Renal pelvis (tissue), 12 donors: ENCODE measurements around the gene FLNB. TPM values are rescaled to one million over a fixed set of nuclear protein-coding genes. Genes with fewer than 3 reads are reported as not detected.

ENCODE experiments used
- DNase-seq: peaks from one replicate; pipeline ENCODE4 v3.0.0-alpha.2; 2013
- long read RNA-seq, 16 experiments: transcript quantifications; one replicate each; lab custom pipeline, GENCODE V29; 2026
- polyA plus RNA-seq, 3 donors: library from polyadenylated mRNA; unstranded; fragments of 120-200 nt; gene quantifications; one replicate each; pipeline ENCODE4 v1.2.1, GENCODE V29; 2013; ENCODE audit not compliant: insufficient read length in 3 of 3

FLNB gene, protein sequence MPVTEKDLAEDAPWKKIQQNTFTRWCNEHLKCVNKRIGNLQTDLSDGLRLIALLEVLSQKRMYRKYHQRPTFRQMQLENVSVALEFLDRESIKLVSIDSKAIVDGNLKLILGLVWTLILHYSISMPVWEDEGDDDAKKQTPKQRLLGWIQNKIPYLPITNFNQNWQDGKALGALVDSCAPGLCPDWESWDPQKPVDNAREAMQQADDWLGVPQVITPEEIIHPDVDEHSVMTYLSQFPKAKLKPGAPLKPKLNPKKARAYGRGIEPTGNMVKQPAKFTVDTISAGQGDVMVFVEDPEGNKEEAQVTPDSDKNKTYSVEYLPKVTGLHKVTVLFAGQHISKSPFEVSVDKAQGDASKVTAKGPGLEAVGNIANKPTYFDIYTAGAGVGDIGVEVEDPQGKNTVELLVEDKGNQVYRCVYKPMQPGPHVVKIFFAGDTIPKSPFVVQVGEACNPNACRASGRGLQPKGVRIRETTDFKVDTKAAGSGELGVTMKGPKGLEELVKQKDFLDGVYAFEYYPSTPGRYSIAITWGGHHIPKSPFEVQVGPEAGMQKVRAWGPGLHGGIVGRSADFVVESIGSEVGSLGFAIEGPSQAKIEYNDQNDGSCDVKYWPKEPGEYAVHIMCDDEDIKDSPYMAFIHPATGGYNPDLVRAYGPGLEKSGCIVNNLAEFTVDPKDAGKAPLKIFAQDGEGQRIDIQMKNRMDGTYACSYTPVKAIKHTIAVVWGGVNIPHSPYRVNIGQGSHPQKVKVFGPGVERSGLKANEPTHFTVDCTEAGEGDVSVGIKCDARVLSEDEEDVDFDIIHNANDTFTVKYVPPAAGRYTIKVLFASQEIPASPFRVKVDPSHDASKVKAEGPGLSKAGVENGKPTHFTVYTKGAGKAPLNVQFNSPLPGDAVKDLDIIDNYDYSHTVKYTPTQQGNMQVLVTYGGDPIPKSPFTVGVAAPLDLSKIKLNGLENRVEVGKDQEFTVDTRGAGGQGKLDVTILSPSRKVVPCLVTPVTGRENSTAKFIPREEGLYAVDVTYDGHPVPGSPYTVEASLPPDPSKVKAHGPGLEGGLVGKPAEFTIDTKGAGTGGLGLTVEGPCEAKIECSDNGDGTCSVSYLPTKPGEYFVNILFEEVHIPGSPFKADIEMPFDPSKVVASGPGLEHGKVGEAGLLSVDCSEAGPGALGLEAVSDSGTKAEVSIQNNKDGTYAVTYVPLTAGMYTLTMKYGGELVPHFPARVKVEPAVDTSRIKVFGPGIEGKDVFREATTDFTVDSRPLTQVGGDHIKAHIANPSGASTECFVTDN (N-terminal part only)
- 100 to 1,000 TPM; 174 to 181 (median 181) TPM for polyA plus RNA-seq
- long read RNA-seq, donor 1, partial matches to known transcripts: 9 of 9 reads
- long read RNA-seq, donor 1, other reads (novel, unspliced or antisense): 0 of 9 reads
- long read RNA-seq, donor 2, full-length matches to known transcripts: 2 of 14 reads
- long read RNA-seq, donor 2, partial matches to known transcripts: 12 of 14 reads
- long read RNA-seq, donor 2, other reads (novel, unspliced or antisense): 0 of 14 reads
- long read RNA-seq, donor 3, partial matches to known transcripts: 5 of 6 reads
- long read RNA-seq, donor 3, other reads (novel, unspliced or antisense): 0 of 6 reads
- long read RNA-seq, donor 4, full-length matches to known transcripts: 3 of 3 reads
- long read RNA-seq, donor 4, partial matches to known transcripts: 0 of 3 reads
- long read RNA-seq, donor 4, other reads (novel, unspliced or antisense): 0 of 3 reads
- long read RNA-seq, donor 5, partial matches to known transcripts: 27 of 27 reads
- long read RNA-seq, donor 5, other reads (novel, unspliced or antisense): 0 of 27 reads
- long read RNA-seq, donor 6, partial matches to known transcripts: 79 of 79 reads
- long read RNA-seq, donor 6, other reads (novel, unspliced or antisense): 0 of 79 reads
- long read RNA-seq, donor 7, partial matches to known transcripts: 12 of 12 reads
- long read RNA-seq, donor 7, other reads (novel, unspliced or antisense): 0 of 12 reads
- long read RNA-seq, donor 8, partial matches to known transcripts: 12 of 13 reads
- long read RNA-seq, donor 8, other reads (novel, unspliced or antisense): 0 of 13 reads
- long read RNA-seq, donor 9, full-length matches to known transcripts: 2 of 18 reads
- long read RNA-seq, donor 9, partial matches to known transcripts: 16 of 18 reads
- long read RNA-seq, donor 9, other reads (novel, unspliced or antisense): 0 of 18 reads
- long read RNA-seq, donor 10, partial matches to known transcripts: 12 of 13 reads
- long read RNA-seq, donor 10, other reads (novel, unspliced or antisense): 0 of 13 reads
- long read RNA-seq, donor 11: 0 reads
- long read RNA-seq, donor 12, full-length matches to known transcripts: 2 of 25 reads
- long read RNA-seq, donor 12, partial matches to known transcripts: 23 of 25 reads
- long read RNA-seq, donor 12, other reads (novel, unspliced or antisense): 0 of 25 reads
- long read RNA-seq, donor 13: 0 reads
- long read RNA-seq, donor 14: 0 reads
- long read RNA-seq, donor 15, full-length matches to known transcripts: 3 of 41 reads
- long read RNA-seq, donor 15, partial matches to known transcripts: 38 of 41 reads
- long read RNA-seq, donor 15, other reads (novel, unspliced or antisense): 0 of 41 reads
- long read RNA-seq, donor 16, full-length matches to known transcripts: 2 of 105 reads
- long read RNA-seq, donor 16, partial matches to known transcripts: 103 of 105 reads
- long read RNA-seq, donor 16, other reads (novel, unspliced or antisense): 0 of 105 reads

DNA sequence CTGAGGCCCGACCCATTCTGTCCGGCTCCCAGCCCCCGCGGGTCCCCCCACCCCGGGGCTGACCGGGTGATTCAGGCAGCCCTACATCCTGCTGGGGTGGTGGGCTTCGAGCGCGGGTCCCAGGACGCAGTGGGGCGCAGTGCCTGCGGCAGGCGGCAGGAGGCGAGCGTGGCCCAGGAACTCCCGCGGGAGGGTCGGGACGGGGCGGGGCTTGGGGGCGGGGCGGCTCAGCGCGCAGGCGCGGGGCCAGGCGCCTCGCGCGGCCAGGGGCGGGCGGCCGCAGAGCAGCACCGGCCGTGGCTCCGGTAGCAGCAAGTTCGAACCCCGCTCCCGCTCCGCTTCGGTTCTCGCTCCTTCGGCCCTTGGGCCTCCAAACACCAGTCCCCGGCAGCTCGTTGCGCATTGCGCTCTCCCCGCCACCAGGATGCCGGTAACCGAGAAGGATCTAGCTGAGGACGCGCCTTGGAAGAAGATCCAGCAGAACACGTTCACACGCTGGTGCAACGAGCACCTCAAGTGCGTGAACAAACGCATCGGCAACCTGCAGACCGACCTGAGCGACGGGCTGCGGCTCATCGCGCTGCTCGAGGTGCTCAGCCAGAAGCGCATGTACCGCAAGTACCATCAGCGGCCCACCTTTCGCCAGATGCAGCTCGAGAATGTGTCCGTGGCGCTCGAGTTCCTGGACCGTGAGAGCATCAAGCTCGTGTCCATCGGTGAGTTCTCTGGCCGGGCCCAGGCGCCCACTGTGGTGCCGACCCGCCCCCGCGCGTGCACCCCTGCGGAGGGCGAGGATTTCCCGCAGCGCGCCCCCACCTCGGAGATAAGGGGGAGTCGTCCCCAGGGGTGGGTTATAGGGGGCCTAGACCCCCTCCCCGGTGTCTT is at the start of gene FLNB:
Gene FLNB (plus strand): TSS at position 282 of the 885 bp plus-strand sequence. CDS start 143 bp downstream, at position 425.
- peak; percentile 65 for DNase-seq

DNA sequence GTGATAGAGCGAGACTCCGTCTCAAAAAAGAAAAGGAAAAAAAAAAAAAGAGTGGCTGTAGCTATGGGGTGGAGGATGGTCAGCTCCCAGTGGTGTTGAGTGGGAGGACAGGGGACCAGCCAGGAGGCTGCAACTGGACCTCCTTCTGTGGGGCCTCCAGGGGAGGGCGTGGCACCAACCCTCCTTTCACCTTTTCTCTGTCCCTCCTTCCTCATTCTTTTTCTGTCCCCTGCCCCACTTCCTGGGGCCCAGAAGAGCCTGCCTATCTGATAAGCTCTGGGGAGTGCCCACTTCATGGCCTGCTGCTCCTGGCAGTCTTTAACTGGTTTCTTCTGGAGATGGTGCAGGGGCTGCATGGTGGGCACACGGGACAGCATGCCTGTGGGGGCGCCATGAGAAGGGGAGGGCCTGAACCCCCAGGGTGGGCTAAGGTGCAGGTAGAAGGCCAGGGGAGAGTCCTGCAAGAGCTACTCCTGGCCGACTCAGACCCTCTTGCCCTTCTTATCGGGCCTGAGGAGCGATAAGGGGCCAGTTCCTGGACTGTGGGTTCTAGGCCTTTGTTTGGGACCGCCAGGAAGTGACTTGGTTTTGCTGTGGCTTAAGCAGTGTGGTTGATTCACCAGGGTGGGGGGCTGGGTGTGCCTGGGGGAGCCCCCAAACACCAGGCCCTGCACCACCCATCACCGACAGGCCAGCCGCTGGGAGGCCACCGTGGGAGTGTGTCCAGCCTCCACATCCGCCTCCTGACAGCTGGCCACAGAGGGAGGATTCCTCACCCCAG is 49.4 kb upstream of the FLNB start:
- DNase-seq: no peak

DNA sequence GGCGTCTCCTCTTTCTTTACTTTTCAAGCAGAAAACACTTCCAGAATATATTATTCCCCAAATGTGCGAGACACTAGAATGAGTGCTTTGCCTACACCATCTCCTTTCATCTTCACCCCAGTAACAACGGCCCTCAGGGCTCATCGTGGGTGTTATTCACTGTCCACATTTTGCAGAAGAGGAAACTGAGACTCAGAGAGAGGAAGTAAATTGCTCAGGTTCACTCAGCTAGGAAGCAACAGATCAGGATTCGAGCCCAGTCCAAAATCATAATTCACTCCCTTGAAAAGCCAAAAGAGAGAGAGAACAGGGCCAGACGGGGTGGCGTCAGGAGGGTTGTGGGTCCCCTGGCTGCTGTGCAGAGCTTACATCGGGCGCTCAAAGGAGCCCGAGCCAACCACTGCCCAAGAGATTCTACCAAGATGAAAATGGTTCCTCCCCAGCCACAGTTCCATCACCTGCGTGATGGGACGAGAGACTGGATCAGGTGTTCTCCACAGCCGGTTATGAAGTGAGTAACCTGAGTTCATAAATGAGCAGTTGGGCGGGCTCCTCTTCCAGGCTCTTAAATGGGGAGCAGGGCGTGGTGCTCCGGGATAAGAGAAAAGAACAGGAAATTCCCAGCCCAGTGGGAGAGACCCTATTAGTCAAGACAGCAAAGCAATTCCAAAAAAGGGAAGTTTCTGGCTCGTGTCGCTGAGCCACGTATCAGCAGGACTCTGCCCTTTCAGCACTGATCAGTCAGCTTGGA is 48.6 kb upstream of the FLNB start:
- no peak for DNase-seq

DNA sequence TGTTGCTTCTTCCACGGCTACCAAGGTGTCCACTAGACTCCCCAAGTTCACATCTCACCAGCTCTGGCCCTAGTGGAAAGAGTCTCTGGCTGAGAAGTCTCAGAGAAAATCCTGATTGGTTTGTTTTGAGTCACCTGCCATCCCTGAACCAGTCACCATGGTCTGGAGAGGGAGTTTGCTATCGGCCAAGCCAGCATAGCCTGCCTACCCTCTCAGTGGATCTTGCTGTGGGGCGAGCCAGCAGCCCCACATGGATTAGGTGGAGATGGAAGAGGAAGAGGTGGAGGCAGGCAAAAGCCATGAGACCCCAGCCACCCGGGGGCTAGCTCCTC is 48.1 kb upstream of the FLNB start:
- DNase-seq: no peak

DNA sequence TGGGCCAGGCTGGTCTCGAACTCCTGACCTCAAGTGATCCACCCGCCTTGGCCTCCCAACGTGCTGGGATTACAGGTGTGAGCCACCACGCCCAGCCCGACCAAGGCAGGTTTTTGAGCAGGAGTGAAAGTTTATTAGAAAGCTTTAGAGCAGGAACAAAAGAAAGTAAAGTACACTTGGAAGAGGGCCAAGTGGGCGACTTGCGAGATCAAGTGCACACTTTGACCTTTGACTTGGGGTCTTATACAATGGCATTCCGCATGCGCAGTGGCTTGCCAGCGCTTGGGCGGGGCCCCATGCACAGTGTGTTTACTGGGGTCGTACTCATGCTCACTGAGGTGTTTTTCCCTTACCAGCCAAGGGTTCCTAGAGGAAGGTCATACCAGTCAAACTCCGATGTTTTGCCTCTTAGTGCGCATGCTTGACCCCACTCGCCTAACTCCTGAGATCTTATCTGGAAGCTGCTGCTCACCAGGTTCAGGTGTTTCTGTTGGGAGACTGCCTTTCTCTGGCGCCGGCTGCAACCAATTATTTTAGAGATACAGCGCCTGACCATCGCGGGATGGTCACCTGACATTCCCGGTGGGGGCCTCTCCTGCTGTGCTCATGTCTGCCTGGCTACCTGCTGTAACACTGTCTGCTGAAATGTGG is 46.9 kb upstream of the FLNB start:
- DNase-seq: no peak

DNA sequence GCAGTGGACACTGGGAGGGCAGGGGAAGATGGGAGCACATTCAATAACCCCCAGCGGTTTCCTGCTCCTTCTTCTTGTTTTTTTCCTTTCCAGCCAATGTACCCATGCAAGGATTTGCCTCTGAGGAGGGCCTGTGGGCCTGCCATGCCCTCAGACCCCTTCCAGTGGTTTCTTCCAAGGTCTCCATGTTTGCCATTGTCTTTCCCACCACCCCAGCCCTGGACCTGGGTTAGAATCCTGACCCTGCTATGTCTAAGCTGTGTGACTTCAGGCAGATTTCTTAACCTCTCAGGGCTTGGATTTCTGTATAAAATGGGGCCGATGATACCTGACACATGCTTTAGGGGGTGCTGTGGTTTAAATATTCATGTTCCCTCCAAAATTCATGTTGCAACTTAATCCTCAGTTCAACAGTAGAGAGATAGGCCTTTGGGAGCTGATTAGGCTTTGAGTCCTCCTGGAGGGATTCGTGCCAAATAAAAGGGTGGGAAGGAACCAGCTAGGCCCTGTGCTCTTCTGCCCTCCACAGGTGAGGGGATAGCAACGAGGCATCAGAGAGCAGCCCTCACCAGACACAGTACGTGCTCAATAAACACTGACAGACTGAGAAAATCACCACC is 46.3 kb upstream of the FLNB start:
- no peak for DNase-seq

DNA sequence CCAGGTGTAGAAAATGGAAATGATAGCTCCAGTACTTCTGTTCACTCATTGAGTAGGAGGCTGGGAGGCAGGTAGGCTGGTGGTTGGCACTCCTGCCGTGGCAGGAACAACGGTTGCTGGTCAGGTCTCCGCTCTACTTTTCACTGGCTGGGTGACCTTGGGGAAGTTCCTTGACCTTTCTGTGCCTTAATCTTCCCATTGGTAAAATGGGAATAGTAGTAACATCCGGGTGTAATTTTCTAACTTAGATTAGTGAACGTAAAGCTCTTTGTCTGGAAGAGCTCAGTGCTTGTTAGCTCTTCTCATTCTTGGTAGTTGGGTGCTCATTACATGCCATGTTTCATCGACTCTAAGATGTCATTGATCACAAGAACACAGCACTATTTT is 45.8 kb upstream of the FLNB start:
- DNase-seq: no peak

DNA sequence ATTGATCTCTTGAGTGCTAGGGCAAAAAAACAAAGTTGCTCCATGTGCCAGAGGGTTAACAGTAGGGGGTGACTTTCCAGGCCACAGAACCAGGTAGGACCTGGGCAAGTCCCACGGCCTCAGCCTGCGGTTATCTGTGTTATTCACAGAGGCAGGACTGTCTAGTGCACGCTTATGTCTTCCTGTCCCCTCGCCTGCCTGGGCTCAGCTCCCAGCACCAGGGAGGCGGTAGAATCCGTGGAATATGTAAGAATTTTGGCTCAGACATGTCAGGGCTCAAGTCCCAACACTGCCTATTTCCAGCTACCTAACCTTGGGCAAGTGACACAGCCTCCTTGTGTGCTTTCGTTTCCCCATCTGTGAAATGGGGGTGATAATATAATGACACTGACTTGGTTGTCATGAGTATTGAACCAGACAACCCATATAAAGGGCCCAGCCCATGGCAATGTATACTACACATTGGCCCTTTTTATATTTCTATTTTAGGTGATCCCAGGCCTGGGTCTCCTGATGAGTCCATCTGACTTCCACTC is 44.3 kb upstream of the FLNB start:
- DNase-seq: no peak

DNA sequence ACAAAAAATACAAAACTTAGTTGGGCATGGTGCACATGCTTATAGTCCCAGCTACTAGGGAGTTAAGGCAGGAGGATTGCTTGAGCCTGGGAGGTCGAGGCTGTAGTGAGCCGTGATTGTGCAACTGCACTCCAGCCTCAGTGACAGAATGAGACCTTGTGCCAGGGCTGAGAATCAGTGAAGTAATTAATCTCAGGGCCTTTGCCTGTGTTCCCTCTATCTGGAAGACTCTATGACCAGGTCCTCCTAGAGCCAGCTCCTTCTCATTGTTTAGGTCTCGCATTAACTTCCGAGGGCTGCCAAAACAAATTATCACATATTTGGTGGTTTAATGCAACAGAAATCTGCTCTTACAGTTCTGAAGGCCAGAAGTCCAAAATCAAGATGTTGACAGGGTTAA is 41.4 kb upstream of the FLNB start:
- no peak for DNase-seq

DNA sequence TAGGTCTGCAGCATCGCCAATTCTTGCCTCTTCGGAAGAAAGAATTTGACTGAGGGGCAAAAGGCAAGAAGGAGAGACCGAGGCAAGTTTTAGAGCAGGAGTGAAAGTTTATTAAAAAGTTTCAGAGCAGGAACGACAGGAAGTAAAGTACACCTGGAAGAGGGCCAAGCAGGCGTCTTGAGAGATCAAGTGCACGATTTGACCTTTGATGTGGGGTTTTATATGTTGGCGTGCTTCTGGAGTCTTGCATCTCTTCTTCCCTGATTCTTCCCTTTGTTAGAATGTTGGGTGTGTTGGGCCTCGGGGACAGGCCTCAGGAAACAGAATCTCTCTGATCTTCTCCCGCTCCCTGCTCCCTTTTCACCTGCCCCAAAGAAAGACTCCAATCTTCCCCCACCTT is 40.6 kb upstream of the FLNB start:
- DNase-seq: no peak

DNA sequence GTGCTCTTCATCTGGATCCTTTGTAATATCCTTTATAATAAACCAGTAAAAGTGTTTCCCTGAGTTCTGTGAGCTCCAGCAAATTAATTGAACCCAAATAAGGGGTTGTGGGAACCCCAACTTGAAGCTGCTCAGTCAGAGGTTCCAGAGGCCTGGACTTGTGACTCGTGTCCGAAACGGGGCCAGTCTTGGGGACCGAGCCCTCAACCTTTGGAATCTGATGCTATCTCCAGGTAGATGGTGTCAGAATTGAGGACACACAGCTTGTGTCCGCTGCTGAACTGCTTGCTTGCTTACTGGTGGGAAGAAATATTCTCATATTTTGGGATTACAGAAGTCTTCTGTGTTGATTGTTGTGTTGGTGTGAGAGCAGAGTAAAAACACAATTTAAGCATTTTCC is 39.7 kb upstream of the FLNB start:
- no peak for DNase-seq

DNA sequence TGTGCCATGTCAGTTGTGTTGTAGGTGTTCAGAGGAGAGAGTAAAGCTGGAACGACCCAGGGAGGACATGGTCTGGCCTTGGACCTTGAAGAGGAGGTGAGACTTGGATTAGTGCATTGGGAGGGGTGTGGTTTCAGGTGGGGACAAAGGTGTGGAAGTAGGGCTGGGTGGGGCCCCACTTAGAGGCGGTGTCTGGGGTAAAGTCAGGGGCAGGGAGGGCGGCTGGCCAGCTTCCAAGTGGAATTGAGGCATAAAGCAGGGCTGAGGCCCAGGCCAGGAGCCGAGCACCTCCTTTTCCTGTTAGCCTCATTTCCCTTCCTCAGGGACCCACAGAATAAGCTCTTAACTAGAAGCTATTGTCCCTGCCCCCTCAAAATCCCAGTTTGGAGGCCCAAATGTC is 36.2 kb upstream of the FLNB start:
- no peak for DNase-seq

DNA sequence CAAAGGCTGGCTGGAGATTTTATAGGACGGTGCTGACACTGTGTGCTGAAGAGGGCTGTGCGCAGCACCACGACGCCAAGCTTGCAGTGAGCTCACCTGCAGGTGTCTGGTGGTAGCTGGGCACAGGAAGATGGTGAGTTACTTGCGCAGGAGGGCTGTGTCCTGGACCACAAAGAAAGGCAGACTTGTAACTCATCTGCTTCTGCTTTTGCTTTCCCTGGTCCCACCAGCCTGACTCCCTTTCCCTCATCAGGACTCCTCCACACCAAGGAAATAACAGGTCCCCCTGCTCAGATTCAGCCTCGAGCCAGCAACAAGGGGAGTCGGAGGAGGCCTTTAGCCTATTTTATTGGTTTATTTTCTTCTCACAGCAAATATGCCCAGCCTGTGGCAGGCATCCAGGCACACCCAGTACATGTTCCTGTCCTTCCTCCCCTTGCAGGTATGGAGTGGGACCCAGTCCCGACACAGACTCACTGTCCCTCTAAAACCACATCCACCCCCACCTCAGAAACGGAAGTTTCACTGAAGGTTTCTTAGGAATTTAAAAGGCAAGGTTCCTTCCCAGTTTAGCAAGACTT is 35.6 kb upstream of the FLNB start:
- DNase-seq: no peak

DNA sequence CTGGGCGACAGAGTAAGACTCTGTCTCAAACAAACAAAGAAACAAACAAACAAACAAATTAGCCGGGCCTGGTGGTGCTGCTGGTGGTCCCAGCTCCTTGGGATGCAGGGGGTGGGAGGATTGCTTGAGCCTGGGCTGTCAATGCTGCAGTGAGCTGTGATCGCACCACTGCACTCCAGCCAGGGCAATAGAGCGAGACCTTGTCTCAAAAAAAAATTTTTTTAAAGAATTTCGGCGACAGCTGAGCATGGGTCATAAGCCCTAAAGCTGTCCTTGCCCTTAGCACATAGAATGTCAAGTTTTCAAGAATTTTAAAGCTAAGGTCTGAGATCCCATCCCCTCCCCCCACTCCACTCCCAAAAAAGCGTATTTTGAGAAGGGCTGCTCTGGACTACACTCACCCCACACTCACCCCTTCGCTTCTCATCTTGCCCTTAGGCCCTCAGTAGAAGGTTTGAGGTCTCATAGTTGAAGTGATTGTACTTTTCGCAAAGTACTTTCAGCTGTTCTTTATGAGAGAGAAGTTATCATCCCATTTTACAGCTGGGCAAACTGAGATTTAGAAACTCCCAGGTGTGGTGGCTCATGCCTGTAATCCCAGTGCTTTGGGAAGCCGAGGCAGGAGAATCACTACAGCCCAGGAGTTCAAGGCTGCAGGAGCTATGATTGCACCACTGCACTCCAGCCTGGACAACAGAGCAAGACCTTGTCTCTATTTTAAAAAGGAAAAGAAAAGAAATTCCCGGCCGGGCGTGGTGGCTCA is 34.3 kb upstream of the FLNB start:
- no peak for DNase-seq
